Inflammatory macrophage treated with lipopolysaccharide for 4 hours (primary cell): ENCODE data around the gene TXNRD1.

Experiments
- DNase-seq: peaks from one replicate; pipeline ENCODE4 v3.0.0-alpha.2; 2020

TXNRD1 gene

DNA sequence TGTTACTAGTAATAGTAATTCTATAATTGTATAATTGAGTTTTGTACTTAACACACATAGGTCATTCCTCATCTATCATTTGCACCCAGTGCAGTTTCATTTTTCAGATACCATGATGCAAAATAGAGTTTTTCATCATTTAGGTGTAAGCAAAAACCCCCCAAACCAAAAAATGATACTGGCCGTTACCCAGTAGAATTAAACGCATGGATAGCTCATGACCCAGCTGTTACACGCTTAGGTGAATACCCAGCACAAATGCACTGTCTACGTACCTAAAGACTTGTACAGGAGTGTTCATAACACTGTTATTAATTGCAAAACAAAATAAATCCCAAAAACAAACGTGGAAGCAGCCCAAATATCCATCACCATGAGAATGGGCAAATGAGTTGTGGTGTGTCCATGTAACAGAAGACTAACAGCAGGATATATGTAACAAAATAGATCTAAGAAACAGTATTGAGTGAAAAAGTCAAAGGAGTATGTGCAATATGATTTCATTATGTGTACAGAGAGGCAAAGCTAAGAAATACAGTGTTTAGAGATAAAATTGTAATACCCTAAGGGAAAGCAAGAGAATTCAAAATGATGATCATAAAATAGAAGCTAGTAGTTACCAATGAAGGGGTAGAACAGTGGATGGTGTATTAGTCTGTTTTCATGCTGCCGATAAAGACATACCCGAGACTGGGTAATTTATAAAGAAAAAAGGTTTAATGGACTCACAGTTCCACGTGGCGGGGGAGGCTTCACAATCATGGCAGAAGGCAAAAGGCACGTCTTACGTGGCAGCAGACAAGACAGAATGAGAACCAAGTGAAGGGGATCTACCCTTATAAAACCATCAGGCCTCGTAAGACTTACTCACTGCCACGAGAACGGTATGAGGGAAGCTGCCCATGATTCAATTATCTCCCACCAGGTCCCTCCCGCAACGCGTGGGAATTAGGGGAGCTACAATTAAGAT, 137.7 kb downstream of the TXNRD1 start:
- DNase-seq = no peak

DNA sequence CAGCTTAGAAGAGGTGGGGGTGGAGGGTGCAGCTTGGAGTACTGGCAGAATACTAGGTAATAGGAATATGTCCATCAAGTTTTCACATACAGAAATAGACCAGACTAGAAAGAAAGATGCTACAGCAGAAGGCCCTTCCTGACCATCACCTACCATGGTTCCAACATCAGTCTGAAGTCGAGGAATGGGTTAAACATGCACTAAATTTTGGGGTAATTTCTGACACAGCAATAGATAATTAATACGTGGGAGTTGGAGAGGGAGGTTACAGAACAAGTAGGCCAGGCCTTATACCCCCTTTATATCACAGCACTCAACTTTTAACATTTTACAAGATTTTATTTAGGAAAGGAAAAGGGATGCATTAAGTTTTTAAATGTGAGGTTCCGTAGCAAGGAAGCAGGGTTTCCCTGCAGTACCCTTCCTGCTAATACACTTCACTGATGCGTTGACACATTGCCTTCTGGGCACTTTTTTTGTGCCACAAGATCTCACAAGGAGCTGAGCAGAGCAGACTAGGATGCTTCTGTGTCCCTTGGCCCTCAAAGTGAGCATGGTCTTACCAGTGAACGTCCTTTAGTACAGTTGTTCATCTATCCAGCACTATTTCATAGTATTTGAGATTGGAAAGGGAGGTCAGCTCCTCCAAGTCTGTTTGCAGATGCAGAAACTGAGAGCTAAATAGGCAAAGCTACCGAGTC, 138.7 kb downstream of the TXNRD1 start:
- DNase-seq = no peak

DNA sequence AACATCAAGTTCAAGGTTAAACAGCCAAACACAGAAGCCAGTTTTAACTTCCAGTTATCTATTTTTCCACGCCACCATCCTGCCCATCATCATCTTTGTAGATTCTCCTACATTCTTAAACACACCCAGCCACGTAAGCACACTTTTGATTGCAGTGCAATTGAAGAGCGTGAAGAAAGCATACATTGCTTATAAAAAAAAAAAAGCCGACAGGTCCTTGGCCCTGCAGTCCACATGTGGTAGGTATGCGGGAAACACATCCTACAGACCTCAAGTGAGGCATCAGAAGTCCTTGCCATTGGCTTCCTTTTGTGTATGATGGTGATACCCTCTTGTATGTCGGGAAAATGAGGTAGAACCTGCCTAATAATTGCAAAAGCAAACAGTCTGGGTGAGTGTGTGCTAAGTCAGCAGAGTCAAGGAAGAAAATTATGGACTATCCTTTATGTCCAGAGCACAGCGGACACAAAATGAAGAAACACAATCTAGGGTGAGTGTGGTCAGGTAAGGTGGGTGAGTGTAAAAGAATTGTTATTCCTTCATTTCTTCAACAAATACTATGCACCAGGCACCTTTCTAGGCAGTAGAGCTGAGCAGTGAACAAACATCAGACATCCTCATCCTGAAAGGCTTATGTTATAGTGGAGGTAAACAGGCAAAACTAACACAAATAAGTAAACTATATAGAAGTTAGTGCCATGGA, 139.4 kb downstream of the TXNRD1 start:
- DNase-seq = no peak

DNA sequence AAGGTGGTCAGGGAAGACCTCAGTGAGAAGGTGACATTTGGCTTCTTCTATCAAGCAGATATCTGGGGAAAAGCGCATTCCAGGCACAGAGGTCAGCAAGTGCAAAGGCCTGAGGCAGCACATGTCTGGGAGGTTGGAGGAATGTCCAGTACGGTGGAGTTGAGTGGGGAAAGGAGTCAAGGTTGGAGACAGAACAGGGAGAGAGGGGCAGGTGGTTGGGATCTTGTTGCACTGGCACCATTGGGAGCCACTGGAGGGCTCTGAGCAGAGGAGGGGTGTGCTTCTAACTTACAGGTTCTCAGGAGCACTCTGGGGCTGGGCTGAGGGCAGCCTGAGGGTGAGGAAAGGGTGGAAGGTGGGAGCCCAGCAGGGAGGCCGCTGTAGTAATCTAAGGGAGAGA, 140.1 kb downstream of the TXNRD1 start:
- DNase-seq = no peak

DNA sequence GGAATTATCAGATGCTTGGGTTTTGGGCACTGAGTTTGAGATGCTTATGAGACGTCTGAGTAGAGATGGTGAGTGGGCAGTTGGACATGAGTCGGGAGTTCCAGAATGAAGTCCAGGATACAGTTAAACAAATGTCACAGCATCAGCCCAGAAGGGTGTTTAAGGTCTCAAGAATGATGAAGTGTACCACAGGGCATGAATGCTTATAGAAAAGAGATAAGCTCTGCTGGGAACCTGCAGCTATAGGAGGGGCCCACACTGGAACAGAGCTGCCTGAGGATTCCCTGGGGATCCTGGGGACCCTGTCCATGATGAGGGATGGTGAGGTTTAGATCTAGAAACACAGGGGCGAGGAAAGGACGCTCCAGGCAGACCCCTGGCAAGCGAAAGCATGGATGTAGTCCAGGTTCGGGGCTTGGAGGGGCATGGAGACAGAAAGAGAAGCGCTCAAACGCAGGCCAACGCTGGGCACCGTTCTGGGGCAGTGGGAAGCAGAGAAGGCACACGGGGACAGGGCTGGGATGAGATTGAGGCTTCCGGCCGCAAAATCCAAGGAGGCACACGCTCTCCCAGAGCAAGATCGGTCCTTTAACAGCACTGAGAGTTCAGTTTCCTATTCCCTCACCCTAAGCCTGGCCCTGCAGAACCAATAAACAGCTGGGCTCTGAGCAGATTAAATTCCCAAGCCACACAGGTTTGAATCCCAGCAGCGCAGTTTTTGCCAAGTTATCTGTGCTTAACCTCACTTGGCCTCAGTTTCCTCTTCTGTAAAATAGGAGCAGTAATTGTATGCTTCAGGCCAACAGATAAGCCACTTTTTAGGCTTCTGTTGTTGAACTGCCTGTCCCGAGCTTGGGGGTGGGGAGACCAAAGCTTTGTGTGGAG, 140.9 kb downstream of the TXNRD1 start:
- DNase-seq = no peak

GRCh38 chr12:104357421-104357952, 141.9 kb downstream of the TXNRD1 start:
- peak; percentile 32 for DNase-seq

- DNase-seq = peak; percentile 90
These were observed 142.9 kb downstream of the TXNRD1 start for GRCh38 chr12:104358353-104359003.

DNA sequence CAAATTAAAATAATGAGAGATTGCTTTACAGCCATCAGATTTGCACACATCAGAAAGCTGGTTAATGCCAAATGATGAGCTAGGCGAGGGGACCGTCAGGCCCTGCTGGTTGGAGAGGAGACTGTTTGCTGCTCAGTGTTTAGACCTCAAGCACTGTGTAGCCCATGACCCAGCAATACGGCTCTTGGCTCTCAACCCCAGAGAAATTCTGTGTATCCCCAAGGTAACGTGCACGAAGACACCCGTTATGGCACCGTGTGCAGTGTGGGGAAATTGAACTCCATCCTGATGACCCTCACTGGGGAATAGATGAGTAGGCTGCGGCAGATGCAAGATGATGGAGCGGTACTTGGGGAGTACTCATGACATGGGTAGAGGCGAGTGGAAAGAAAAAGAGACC, 143.6 kb downstream of the TXNRD1 start:
- no peak for DNase-seq

- peak; percentile 60 for DNase-seq
These were observed 144.6 kb downstream of the TXNRD1 start for GRCh38 chr12:104360157-104360556.

DNA sequence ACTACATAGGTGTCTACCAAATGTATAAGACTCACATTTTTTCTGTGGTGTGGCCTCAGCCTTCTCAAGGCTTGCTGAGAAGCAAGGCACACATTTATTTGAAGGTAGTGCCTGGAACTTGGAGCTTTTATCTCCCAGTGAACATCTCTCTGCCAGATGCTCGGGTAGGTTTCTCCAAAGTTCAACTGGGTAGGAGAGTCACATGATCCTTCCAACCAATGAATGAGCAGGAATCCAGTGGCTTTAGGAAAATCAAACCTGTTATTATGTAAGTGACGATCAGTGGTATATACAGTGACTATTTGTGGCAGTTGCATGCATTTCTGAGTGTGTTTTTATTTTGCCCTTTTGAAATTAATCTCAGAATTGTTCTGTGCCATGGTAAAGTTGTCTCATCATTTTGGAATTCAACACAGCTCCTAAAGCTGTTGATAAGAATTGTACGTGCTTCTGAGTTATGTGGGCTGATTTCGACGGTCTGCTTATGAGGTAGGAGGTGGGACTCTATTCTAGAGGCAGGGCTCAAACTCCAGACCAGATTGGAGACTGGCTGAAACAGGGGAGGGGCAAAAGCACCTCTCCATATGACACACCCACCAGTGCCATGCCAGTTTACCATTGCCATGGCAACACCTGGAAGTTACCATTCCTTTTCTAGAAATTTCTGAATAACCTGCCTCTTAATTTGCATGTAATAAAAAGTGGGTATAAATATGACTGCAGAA, 145.6 kb downstream of the TXNRD1 start:
- no peak for DNase-seq

DNA sequence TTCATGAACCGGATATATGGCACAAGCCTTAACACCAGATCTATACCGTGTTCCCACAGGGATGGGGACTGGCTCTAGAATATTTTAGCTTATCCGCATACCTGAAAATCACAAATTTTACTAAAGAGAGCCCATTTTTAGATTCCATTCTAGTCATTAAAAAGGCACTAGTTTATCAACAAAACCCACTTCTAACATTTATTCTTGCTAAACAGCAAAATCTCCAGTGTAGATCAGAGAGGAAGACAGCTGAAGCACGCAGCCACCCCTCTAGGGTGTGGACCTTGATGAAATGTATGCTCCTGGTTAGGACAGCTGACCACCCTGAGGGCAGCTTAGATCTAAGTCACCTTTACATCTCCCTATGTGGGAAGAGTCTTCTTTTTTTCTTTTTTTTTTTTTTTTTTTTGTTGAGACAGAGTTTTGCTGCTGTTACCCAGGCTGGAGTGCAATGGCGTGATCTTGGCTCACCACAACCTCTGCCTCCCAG, 150.4 kb downstream of the TXNRD1 start:
- no peak for DNase-seq

DNA sequence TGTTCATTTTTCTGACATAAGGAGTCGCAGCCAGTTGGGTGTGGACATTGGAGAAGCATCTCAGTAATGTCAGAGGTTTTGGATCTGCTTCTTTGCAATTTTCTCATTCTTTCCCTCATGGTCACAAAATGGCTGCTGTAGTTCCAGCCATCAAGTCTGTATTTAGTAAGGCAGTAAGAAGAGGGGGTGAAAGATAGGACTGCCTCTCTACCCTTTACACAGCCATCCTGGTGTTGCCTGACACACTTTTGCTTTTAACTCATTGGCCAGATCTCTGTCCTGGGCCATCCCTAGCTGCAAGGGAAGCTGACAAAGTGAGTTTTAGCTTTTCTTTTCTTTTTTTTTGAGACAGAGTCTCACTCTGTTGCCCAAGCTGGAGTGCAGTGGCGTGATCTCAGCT, 154.1 kb downstream of the TXNRD1 start:
- DNase-seq = no peak

DNA sequence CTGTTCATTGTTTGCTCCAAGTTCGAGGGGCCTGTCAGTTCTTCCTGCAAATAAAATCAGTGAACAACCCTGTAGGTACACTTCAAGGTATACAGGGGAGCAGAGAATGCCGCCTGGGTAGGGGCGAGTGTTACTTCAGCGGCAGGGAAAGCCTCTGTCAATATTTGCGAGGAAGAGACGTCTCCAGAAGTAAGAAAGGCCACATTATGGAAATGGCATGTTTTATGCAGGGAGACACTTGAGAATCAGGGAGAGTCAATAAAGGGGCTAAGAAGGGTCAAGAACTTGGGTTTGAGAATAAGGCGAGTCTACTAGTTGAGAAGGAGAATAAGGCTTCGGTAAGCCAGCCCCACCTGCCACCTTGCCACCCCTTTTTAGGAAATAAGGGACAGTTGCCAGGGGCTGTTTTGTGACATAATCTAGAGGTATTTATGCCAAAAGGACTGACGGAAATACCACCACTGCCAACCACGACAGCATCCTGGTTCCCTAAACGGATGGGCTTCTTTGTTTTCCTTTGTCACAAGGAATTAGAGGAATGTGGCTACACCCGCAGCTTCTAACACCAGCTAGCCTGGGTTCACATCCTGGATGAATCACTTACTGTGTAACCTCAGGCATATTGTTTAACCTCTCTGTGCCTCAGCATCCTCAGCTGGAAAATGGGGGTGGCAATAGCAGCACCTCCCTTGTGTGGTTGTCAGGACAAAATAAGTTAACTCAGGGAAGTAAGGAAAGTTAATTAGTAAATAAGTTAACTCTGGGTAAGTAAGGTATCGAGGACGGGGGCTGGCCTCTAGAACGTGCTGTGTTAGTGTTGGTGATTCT, 155.7 kb downstream of the TXNRD1 start:
- DNase-seq = no peak

GRCh38 chr12:104372061-104372720, 156.6 kb downstream of the TXNRD1 start:
- DNase-seq = peak; percentile 8

GRCh38 chr12:104372721-104373335, 157.2 kb downstream of the TXNRD1 start:
- no peak for DNase-seq

DNA sequence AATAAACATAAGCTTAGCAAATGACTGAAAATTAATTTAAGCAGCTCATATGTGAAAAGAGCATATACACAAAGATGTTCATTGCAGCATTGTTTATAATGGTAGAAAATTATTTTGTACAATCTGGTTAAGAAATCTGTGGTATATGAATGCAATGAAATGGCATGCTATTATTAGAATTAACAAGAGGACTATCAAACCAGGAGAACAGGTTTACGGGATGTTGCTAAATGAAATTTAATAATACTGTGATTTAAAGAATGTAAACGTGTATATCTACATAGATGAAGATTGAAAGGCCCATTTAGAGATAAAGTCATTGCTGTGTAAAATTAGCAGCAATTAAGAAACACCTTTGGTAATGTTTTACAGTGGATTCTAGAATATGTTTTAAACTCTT, 158.5 kb downstream of the TXNRD1 start:
- DNase-seq = no peak

GRCh38 chr12:104374806-104375205, 159.2 kb downstream of the TXNRD1 start:
- DNase-seq = no peak

DNA sequence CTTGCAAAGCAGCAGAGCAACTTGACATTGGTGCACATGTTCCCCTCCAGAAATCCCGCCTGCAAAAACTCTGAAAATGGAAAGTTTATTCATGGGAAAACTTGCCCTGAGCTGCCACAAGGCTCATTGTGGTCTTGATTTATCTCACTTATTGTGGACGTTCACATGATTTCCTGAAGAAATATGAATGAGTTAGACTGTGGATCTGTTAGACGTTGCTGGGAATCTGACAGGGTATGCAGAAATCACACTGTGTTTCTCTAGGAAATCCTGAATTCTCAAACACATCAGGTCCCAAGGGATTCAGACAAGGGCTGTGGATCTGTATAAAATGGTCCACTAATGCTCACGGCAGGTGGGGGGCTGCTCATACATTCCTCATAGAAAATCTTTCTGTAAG, 160.2 kb downstream of the TXNRD1 start:
- no peak for DNase-seq
